Coronary artery (tissue), 2 donors: ENCODE data around the gene KCNMA1.

Source experiments
- DNase-seq: peaks from one replicate; pipeline ENCODE4 v3.0.0-alpha.2; 2017; ENCODE audit warnings: low spot score
- H3K27ac ChIP-seq, 2 donors: fragments of 200-600 bp; sonication (generic); one replicate each; pipeline ENCODE4 v1.5.1; 2016 to 2019
- H3K4me3 ChIP-seq: fragments of 200-600 bp; sonication (generic); 2 replicates; pipeline ENCODE4 v1.5.1; 2016; ENCODE audit warnings: mild to moderate bottlenecking, moderate library complexity
- CTCF ChIP-seq: fragments of 200-600 bp; sonication (generic); IDR thresholded peaks from one replicate; pipeline ENCODE4 v1.5.1; 2019; ENCODE audit warnings: antibody characterized with exemption

The KCNMA1 gene

GRCh38 chr10:77006836-77007511 lies 630.6 kb downstream of the KCNMA1 start:
- Histone ChIP-seq H3K27ac (no peak overlapping the region), H3K4me3 (no peak overlapping the region)
- TF ChIP-seq CTCF: no peak
- no peak for DNase-seq

GRCh38 chr10:77005871-77006270 lies 631.7 kb downstream of the KCNMA1 start:
- no peak for DNase-seq
- no peak overlapping the region for H3K27ac ChIP-seq
- TF ChIP-seq CTCF: no peak

GRCh38 chr10:77004917-77005564 lies 632.6 kb downstream of the KCNMA1 start:
- H3K27ac ChIP-seq: peak overlapping the region; percentile 7 to 27
- TF ChIP-seq CTCF: peak; percentile 49

More at GRCh38 chr10:77005871-77006270, 631.7 kb downstream of the KCNMA1 start:
- no peak overlapping the region for H3K4me3 ChIP-seq

GRCh38 chr10:77002872-77003271 lies 634.7 kb downstream of the KCNMA1 start:
- no peak overlapping the region for H3K27ac ChIP-seq
- no peak overlapping the region for H3K4me3 ChIP-seq
- TF ChIP-seq CTCF: no peak
- no peak for DNase-seq

More at GRCh38 chr10:77004917-77005564, 632.6 kb downstream of the KCNMA1 start:
- no peak for DNase-seq
- H3K4me3 ChIP-seq: no peak overlapping the region

GRCh38 chr10:77001206-77001605 lies 636.4 kb downstream of the KCNMA1 start:
- TF ChIP-seq CTCF: no peak
- H3K4me3 ChIP-seq: no peak overlapping the region
- DNase-seq: no peak
- no peak overlapping the region for H3K27ac ChIP-seq

- Histone ChIP-seq H3K27ac (no peak overlapping the region), H3K4me3 (no peak overlapping the region)
- DNase-seq: no peak
- no peak for TF ChIP-seq CTCF
Measured at GRCh38 chr10:76998451-76998850, 639.2 kb downstream of the KCNMA1 start.

GRCh38 chr10:76997631-76998030 lies 640.0 kb downstream of the KCNMA1 start:
- DNase-seq: no peak
- no peak overlapping the region for H3K4me3 ChIP-seq
- no peak overlapping the region for H3K27ac ChIP-seq
- no peak for TF ChIP-seq CTCF
